Fibroblast of lung (primary cell): ENCODE measurements around the gene POLD1.

ENCODE experiments used
- EZH2 ChIP-seq: IDR thresholded peaks from 2 replicates; pipeline ENCODE4 v1.5.1; 2012; ENCODE audit warnings: low read length, control low read depth, mild to moderate bottlenecking; ENCODE audit errors: missing control alignments
- TF ChIP-seq, protein P1 (sequence below), 2 donors: IDR thresholded peaks in 1 of 2; conservative IDR thresholded peaks in 1 of 2; 1 replicate in 1 of 2; 2 replicates in 1 of 2; pipeline ENCODE4 v1.5.1; 2011 to 2012; ENCODE audit warnings: low read length in 2 of 2, control low read depth in 1 of 2, inconsistent platforms in 1 of 2, low read depth in 1 of 2, mild to moderate bottlenecking in 1 of 2

DNA sequence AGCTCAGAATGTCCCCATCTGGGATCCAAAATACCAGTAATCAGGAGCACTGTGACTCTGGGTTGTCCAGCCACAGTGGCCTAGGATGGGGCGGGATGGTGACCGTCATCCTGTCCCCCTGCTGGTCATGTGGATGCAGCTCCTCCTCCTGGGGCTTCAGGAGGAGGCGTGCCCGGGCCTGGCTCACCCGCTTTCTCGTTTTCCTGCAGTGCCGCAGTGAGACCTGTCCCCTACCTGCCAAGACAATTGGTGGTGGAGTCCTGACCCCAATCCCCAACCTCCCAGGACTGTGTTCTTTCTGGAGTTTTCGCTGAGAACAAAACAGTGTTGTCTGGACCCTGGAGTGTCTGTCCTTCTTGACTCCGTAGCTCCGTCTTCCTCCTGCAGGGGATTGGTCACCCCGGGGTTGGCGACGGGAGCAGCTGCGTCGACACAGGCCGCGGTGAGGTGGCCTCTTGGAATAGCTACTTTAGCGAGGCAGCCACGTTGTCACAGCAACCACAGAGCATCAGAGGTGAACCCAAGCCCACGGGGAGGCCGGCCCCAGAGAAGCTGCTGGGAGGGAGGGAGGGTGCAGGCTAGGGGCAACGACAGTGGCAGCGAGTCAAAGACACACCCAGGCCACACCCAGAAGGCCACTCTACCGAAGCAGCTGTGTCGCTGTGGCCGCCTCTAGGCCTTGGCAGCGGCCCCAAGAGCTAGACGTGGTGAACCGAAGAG, 82.0 kb downstream of the POLD1 start:
- TF ChIP-seq, protein P1, sequence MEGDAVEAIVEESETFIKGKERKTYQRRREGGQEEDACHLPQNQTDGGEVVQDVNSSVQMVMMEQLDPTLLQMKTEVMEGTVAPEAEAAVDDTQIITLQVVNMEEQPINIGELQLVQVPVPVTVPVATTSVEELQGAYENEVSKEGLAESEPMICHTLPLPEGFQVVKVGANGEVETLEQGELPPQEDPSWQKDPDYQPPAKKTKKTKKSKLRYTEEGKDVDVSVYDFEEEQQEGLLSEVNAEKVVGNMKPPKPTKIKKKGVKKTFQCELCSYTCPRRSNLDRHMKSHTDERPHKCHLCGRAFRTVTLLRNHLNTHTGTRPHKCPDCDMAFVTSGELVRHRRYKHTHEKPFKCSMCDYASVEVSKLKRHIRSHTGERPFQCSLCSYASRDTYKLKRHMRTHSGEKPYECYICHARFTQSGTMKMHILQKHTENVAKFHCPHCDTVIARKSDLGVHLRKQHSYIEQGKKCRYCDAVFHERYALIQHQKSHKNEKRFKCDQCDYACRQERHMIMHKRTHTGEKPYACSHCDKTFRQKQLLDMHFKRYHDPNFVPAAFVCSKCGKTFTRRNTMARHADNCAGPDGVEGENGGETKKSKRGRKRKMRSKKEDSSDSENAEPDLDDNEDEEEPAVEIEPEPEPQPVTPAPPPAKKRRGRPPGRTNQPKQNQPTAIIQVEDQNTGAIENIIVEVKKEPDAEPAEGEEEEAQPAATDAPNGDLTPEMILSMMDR (conservative IDR thresholded peaks at IDR 0.05 in 1 of 2, IDR thresholded peaks at IDR 0.05 in 1 of 2; ENCODE audit: low read depth in 1 of 2, low read length in 2 of 2), result no peak
- no peak for TF ChIP-seq EZH2
